HUES48 (cell line): Measurements from ENCODE around the gene CCR5AS.
"Not testable (repeated sequence)": the region's sequence is repeated elsewhere in the genome, so short reads cannot be mapped to it uniquely, and the experiment has no call there.

Source experiments
- H3K27ac ChIP-seq: one replicate; pipeline ENCODE4 v1.7.0; 2013; ENCODE audit warnings: low read depth, low read length, inconsistent platforms
- H3K27me3 ChIP-seq: 2 replicates; pipeline ENCODE4 v1.6.1; 2013; ENCODE audit warnings: mild to moderate bottlenecking, low read length; ENCODE audit not compliant: control insufficient read depth, insufficient read depth
- H3K36me3 ChIP-seq: 2 replicates; pipeline ENCODE4 v1.6.1; 2013; ENCODE audit warnings: low read length; ENCODE audit not compliant: control insufficient read depth, insufficient read depth
- H3K4me1 ChIP-seq: 2 replicates; pipeline ENCODE4 v1.6.1; 2013; ENCODE audit warnings: mild to moderate bottlenecking, low read length; ENCODE audit not compliant: control insufficient read depth, insufficient read depth
- H3K4me3 ChIP-seq: 2 replicates; pipeline ENCODE4 v1.5.1; 2013; ENCODE audit warnings: mild to moderate bottlenecking, low read depth, low read length
- H3K9ac ChIP-seq: 2 replicates; pipeline ENCODE4 v1.6.1; 2013; ENCODE audit warnings: mild to moderate bottlenecking, low read depth, low read length, moderate library complexity
- H3K9me3 ChIP-seq: 2 replicates; pipeline ENCODE4 v1.6.1; 2013; ENCODE audit warnings: low read length; ENCODE audit not compliant: control insufficient read depth, insufficient read depth

CCR5AS gene

DNA sequence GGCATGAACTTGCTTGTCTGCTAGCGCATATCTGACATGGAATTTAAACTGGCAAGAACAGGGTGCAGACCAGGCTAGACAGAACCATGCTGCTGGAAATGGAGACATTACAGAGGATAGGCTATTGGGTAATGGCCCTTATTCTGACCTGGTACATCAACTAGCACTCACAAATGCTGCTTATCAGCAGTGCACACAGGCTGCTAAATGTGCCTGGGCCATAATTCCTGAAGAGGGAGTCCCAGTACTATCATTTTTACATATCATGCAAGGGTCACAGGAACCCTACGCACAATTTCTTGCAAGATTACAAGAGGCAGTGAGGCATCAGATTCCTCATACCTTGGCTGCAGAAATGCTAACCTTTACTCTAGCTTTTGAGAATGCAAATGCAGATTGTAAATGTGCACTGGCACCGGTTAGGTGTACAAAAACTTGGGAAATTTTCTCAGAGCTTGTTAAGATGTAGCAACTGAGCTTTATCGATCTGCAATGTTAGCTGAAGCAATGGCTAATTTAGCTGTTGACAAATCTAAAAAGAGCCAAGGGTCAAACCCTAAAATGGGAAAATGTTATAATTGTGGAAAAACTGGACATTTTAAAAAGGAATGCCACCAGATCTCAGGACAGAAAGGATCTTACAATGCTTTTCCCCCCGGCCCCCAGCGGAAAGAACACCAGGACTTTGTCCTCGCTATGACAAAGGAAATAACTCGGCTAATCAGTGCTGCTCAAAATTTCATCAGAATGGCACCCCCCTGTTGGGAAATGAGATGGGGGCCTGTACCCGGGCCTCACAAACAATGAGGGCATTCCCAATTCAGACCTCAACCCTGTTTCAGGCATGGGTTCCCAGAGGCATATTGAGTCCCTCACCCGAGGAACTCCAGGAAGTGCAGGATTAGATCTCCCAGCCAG lies 21.3 kb upstream of the CCR5AS start:
- no peak overlapping the region for H3K9ac ChIP-seq
- H3K27me3 ChIP-seq, result no peaks in the 10 kb centered on the region
- 0 out of 2 replicates have a peak, but pooled peaks cover 3% of the 10 kb centered on the region for H3K9me3 ChIP-seq
- H3K4me1 ChIP-seq, result no peaks in the 10 kb centered on the region
- H3K4me3 ChIP-seq, result no peak overlapping the region
- H3K36me3 ChIP-seq, result no peaks in the 10 kb centered on the region
- no peak overlapping the region for H3K27ac ChIP-seq

DNA sequence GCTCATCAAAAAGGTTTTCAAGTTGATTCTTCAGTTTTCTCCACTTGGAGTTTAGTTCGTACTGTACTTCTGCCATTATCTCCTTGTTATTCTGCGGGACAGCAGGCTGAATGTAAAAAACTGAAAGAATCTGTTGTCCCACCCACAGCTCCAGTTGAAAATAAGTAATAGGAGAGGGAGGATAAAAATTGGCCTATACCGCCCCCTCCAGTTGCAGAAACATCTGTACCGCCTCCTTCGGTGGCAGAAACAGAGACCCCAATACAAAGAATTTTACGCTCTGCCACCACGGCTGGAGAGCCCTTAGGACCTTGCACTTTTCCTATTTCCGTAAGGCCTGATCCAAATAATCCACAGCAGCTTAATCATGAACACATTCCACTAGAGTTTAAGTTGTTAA lies 20.5 kb upstream of the CCR5AS start:
- H3K4me1 ChIP-seq, H3K36me3 ChIP-seq, H3K4me3 ChIP-seq, H3K27ac ChIP-seq, H3K27me3 ChIP-seq, H3K9ac ChIP-seq, H3K9me3 ChIP-seq: not testable (repeated sequence)

DNA sequence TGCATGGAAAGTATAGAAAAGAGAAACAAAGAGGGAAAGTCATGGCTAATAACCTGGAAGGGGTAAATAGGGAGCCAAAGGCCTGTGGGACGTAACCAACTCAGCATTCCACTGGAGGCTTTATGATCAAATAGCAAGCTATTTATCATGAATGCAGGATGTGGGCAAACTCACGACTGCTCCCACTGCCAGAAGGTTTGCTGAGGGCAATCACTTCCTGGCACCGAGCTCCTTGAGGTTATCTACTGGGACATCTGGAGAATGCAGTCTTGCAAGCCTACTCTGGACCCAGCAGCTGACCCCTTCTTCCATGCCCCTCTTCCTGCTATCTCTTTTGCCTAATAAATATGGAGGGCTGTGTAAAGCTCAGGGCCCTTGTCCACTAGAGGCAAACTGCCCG lies 19.6 kb upstream of the CCR5AS start:
- H3K27ac ChIP-seq, H3K9ac ChIP-seq, H3K4me1 ChIP-seq, H3K36me3 ChIP-seq, H3K4me3 ChIP-seq, H3K9me3 ChIP-seq, H3K27me3 ChIP-seq: not testable (repeated sequence)

DNA sequence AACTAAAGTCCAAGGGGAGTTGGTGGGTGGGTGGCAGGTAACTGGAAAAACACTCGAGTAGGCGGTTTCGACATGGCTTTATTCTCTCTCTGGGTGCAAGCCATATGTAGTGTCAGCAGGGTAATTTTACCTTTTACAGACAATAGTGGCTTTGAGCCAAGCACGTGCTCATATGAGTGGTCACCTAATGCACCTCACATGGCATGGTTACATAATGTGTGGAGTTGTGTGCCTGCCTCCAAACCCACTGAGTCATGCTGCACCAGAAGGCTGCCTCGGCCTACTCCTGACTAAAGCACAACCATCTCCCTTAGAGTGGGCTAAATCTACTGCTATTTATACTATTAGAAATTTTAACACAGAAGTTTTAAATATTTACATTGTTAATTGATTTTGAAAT lies 16.7 kb upstream of the CCR5AS start:
- Histone ChIP-seq H3K36me3 (no peaks in the 10 kb centered on the region), H3K4me3 (no peak overlapping the region), H3K27me3 (no peaks in the 10 kb centered on the region), H3K27ac (no peak overlapping the region), H3K4me1 (peaks cover 3% of the 10 kb centered on the region; the same call in 1 of the 2 replicates), H3K9ac (no peak overlapping the region), H3K9me3 (no peaks in the 10 kb centered on the region)

DNA sequence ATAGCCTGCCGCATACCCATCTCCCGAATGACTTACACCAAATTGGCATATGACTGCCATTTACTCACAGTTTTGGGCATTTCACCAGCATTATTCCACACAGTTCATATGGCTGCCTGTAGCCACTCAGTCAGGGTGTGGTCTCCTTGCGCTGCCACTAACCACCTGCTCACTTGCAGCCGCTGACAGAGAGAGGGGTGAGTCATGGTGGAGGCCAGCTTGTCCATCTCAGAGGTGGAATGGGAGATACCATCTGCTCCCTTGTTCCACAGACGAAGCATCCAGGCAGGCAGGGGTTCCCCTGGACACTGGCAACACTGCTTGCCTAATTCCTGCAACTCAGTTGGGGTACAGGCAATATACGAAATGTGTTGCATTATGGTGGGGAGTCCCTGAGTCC lies 15.8 kb upstream of the CCR5AS start:
- H3K27ac ChIP-seq, result no peak overlapping the region

DNA sequence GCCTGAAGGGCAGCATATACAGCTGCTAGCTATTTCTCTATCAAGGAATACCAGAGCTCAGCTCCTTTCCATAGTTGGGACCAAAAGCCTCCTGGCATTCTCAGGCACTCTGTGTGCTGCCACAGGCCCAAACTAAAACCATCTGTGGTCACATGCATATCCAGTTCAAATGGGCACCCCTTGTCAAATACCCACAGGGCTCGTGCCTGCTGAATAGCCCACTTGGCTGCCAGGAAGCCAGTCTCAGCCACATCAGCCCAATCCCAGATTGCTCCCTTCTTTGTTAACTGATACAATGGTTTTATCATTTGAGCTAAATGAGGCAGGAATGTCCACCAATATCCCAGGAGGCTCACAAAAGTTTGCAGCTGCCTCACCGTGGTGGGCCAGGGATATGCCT lies 14.1 kb upstream of the CCR5AS start:
- Histone ChIP-seq H3K36me3 (no peaks in the 10 kb centered on the region), H3K4me1 (peaks cover 11% of the 10 kb centered on the region; the same call in 1 of the 2 replicates), H3K4me3 (no peak overlapping the region), H3K27me3 (no peaks in the 10 kb centered on the region), H3K9ac (no peak overlapping the region), H3K9me3 (no peaks in the 10 kb centered on the region), H3K27ac (no peak overlapping the region)

More for the DNA sequence above, 15.8 kb upstream of the CCR5AS start:
- Histone ChIP-seq H3K27me3 (no peaks in the 10 kb centered on the region), H3K36me3 (no peaks in the 10 kb centered on the region), H3K4me1 (peaks cover 11% of the 10 kb centered on the region; the same call in 1 of the 2 replicates), H3K4me3 (no peak overlapping the region), H3K9ac (no peak overlapping the region), H3K9me3 (no peaks in the 10 kb centered on the region)

DNA sequence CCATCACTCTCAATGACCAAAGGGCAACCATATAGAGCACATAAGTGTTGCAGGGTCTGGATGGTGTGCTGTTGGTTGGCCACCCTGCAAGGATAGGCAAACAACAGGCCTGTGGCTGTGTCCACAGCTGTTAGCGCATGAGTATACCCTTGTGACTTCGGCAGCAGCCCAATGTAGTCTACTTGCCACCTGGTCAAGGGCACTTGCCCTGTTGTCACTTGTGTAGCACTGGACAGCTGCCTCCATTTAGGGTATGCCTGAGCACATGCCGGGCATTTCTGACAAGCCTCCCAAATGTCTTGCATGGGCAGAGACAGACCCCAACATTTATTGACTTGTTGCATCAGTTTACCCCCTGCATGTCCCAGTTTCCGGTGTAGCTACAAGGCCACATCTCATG lies 12.9 kb upstream of the CCR5AS start:
- H3K9ac ChIP-seq, result no peak overlapping the region
- no peaks in the 10 kb centered on the region for H3K9me3 ChIP-seq
- peaks cover 11% of the 10 kb centered on the region; the same call in 1 of the 2 replicates for H3K4me1 ChIP-seq
- no peaks in the 10 kb centered on the region for H3K36me3 ChIP-seq
- no peak overlapping the region for H3K4me3 ChIP-seq
- H3K27me3 ChIP-seq, result no peaks in the 10 kb centered on the region
- no peak overlapping the region for H3K27ac ChIP-seq

DNA sequence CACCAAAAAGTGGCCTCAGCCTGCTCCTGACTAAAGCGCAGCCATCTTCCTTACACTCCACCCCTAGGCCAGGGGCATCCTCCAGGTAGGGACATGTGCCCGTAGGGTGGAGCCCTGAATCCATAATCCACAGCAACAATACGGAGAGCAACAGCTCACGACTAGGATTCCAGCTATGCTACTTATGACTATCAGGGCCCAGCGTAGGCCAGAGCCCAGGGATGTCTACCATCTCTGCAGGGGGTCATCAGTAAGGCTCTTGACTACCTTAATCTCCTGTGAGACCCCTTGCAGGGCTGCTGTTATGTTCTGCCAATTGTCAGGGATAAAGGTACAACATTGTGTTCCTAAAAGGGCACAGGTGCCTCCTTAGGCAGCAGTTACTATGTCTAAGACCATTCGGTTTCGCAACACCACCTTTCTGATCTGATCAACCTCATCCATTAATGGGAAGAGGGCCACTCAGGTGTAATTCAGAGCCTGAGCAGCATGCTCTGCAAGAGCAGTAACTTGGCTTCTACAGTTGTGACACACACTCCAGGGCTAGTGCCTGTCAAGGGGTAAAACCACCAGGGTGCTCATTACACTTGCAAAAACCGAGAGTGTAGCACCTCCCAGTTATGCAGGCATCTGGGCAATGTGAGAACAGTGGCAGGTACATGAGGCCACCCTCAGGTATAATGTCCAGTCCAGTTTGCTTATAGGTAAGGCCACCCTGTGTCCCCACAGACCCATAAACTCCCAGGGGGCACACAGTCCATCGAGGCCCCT lies 11.2 kb upstream of the CCR5AS start:
- Histone ChIP-seq H3K4me1 (peaks cover 11% of the 10 kb centered on the region; the same call in 1 of the 2 replicates), H3K27me3 (no peaks in the 10 kb centered on the region), H3K9me3 (no peaks in the 10 kb centered on the region), H3K27ac (no peak overlapping the region), H3K4me3 (no peak overlapping the region), H3K9ac (no peak overlapping the region), H3K36me3 (no peaks in the 10 kb centered on the region)

DNA sequence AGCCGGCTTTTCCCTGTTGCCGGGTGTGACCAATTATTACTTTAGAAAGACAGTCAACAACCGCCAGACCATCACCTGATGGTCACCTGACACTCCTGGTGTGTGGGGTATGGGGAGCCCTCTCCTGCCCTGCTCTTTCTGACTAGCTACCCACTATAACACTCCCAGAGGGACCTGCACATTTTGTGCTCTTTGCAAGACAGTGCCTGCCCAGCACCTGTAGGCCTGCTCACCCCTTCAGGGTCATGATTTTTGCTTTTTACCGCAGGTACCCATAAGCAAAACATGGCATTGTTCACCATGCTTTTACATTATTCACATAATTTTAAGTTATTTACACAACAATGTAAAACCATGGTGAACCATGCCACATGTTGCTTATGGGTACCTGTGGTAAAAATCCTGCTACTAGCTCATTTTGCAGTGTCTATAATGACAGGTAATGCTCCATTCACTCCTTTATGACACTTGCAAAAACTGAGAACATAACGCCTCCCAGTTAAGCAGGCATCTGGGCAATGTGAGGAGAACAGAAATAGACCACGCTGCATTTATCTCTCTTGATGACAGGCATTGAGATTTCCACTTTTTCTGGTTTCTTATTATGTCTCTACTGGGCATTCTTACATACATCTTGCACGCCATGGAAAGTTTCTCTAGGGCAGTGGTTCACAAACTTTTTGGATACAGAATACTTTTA lies 10.1 kb upstream of the CCR5AS start:
- Histone ChIP-seq H3K4me3 (no peak overlapping the region), H3K27ac (no peak overlapping the region), H3K9ac (no peak overlapping the region), H3K27me3 (no peaks in the 10 kb centered on the region), H3K4me1 (peaks cover 11% of the 10 kb centered on the region; the same call in 1 of the 2 replicates), H3K9me3 (no peaks in the 10 kb centered on the region), H3K36me3 (no peaks in the 10 kb centered on the region)

DNA sequence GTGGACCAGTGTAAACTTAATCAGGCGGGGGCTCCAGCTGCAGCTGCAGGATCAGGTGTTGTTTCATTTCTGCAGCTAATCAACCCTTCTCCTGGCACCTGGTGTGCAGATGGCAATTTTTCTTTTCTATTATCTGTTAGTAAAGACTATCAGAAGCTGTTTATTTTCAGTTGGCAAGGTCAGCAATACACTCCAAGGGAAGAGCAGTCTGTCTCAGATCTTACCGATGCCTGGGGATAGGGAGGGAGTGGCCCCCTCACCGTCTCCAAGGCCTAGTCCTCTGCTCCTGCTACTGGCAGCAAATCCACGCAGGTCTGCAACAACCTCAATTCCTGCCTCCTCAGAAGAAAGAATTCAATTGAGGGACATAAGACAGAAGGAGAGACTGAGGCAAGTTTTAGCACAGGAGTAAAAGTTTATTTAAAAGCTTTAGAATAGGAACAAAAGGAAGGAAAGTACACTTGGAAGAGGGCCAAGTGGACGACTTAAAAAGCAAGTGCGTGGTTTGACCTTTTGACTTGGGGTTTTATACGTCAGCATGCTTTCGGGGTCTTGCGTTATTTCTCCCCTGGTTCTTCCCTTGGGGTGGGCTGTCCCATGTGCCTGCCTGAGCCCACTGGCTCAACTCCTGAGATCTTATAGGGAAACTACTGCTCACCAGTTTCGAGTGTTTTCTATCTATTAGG lies 9.4 kb upstream of the CCR5AS start:
- Histone ChIP-seq H3K36me3 (no peaks in the 10 kb centered on the region), H3K27me3 (no peaks in the 10 kb centered on the region), H3K4me1 (peaks cover 11% of the 10 kb centered on the region; the same call in 1 of the 2 replicates), H3K27ac (no peak overlapping the region), H3K4me3 (no peak overlapping the region), H3K9me3 (no peaks in the 10 kb centered on the region), H3K9ac (no peak overlapping the region)
